Measurements from ENCODE around the gene PKIG. TPM values are rescaled to one million over a fixed set of nuclear protein-coding genes. Genes with fewer than 3 reads are reported as not detected.
A peak's percentile ranks its signal among the peaks of the same experiment; 100 is the strongest.
"Not testable (repeated sequence)": the region's sequence is repeated elsewhere in the genome, so short reads cannot be mapped to it uniquely, and the experiment has no call there.

PKIG gene
- total RNA-seq, 1 experiment from 2014 or later: 51.8 TPM

- DNase-seq (ENCODE audit: low read depth): no peak
Measured at GRCh38 chr20:44571362-44571988, 10.9 kb upstream of the PKIG start.

GRCh38 chr20:44572551-44573500 is 9.6 kb upstream of the PKIG start:
- DNase-seq (ENCODE audit: low read depth): peak; percentile 50

- no peak for DNase-seq (ENCODE audit: low read depth)
Measured at GRCh38 chr20:44573501-44573869, 8.9 kb upstream of the PKIG start.

- no peak for DNase-seq (ENCODE audit: low read depth)
Measured at GRCh38 chr20:44574372-44574771, 8.0 kb upstream of the PKIG start.

GRCh38 chr20:44576297-44576696 is 6.1 kb upstream of the PKIG start:
- peak; percentile 64 for DNase-seq (ENCODE audit: low read depth)

GRCh38 chr20:44579313-44580081 is 2.9 kb upstream of the PKIG start:
- DNase-seq (ENCODE audit: low read depth): no peak

- no peak for DNase-seq (ENCODE audit: low read depth)
Measured at GRCh38 chr20:44580581-44581268, 1.7 kb upstream of the PKIG start.

- DNase-seq (ENCODE audit: low read depth): no peak
Measured at GRCh38 chr20:44581515-44581914, 864 bp upstream of the PKIG start.

GRCh38 chr20:44583157-44583556 is 778 bp downstream of the PKIG start:
- no peak for DNase-seq (ENCODE audit: low read depth)

GRCh38 chr20:44584162-44584561 is 1.8 kb downstream of the PKIG start:
- DNase-seq (ENCODE audit: low read depth): no peak

GRCh38 chr20:44585057-44585963 is 2.9 kb downstream of the PKIG start:
- no peak for DNase-seq (ENCODE audit: low read depth)

- DNase-seq (ENCODE audit: low read depth): no peak
Measured at GRCh38 chr20:44586289-44586911, 4.0 kb downstream of the PKIG start.

GRCh38 chr20:44587035-44587980 is 4.9 kb downstream of the PKIG start:
- no peak for DNase-seq (ENCODE audit: low read depth)

GRCh38 chr20:44588321-44588720 is 5.9 kb downstream of the PKIG start:
- not testable (repeated sequence) for DNase-seq (ENCODE audit: low read depth)

- DNase-seq (ENCODE audit: low read depth): no peak
Measured at GRCh38 chr20:44589537-44589936, 7.2 kb downstream of the PKIG start.

GRCh38 chr20:44590980-44591778 is 8.8 kb downstream of the PKIG start:
- no peak for DNase-seq (ENCODE audit: low read depth)

- no peak for DNase-seq (ENCODE audit: low read depth)
Measured at GRCh38 chr20:44592366-44592765, 10.0 kb downstream of the PKIG start.

GRCh38 chr20:44593751-44594150 is 11.4 kb downstream of the PKIG start:
- DNase-seq (ENCODE audit: low read depth): no peak
